Adrenal gland (tissue), 5 donors: ENCODE results near the gene SLC13A3.

Source experiments
- POLR2A ChIP-seq, 2 donors: fragments of 450-650 bp; IDR thresholded peaks; one replicate each; pipeline ENCODE4 v1.6.1; 2017; ENCODE audit warnings: antibody characterized with exemption in 2 of 2, mild to moderate bottlenecking in 2 of 2, moderate library complexity in 1 of 2
- TF ChIP-seq, protein P1 (sequence below), 6 experiments: fragments of 450-650 bp in 4 of 6; fragments of 200-600 bp in 2 of 6; sonication (generic) in 1 of 6; IDR thresholded peaks; 1 replicate in 5 of 6; 2 replicates in 1 of 6; pipeline versions ENCODE4 v1.5.1 to v1.8.0; 2016 to 2021; ENCODE audit warnings: antibody characterized with exemption in 6 of 6, mild to moderate bottlenecking in 2 of 6, moderate library complexity in 1 of 6
- donor health status: DM: no; HTN: no; CAD: no.

DNA sequence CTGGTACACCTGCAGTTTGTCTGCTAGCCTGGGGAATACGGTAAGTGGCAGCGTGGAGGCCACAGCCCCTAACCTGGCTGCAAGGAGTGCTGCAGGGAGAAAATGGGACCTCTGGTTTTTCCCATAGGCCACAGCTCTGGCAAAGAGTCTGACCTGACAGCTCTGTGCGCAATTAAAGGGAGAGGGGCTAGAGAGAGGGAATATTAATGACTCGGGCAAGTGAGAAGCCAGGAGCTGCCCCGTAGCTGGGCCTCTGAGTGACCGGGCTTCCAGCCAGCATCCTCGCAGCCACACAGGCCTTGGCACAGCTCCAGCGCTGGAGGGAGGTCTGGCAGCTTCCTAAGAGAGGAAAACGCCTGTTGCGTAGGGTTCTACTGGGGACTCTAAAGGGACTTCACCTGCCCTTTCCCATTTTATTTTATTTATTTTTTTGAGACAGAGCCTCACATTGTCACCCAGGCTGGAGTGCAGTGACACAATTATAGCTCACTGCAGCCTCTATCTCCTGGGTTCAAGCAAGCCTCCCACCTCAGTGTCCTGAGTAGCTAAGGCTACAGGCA is 82.6 kb downstream of the SLC13A3 start:
- TF ChIP-seq, protein P1, sequence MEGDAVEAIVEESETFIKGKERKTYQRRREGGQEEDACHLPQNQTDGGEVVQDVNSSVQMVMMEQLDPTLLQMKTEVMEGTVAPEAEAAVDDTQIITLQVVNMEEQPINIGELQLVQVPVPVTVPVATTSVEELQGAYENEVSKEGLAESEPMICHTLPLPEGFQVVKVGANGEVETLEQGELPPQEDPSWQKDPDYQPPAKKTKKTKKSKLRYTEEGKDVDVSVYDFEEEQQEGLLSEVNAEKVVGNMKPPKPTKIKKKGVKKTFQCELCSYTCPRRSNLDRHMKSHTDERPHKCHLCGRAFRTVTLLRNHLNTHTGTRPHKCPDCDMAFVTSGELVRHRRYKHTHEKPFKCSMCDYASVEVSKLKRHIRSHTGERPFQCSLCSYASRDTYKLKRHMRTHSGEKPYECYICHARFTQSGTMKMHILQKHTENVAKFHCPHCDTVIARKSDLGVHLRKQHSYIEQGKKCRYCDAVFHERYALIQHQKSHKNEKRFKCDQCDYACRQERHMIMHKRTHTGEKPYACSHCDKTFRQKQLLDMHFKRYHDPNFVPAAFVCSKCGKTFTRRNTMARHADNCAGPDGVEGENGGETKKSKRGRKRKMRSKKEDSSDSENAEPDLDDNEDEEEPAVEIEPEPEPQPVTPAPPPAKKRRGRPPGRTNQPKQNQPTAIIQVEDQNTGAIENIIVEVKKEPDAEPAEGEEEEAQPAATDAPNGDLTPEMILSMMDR (IDR thresholded peaks at IDR 0.05), result no peak
- TF ChIP-seq POLR2A (IDR thresholded peaks at IDR 0.05), result no peak
